HL-60 (cell line): ENCODE results near the gene POLR3E.
A peak's percentile ranks its signal among the peaks of the same experiment; 100 is the strongest.

Experiments used
- DNase-seq, 2 experiments: peaks; one replicate each; pipeline ENCODE4 v3.0.0-alpha.2; 2010 to 2020; ENCODE audit warnings: low read depth in 1 of 2, low spot score in 1 of 2
- H3K27ac ChIP-seq: fragments of 250-450 bp; sonication (Bioruptor Pico); replicated peaks from 2 replicates; pipeline ENCODE4 v1.5.1; 2020; ENCODE audit warnings: mild to moderate bottlenecking, moderate library complexity
- H3K27me3 ChIP-seq: fragments of 250-450 bp; sonication (Bioruptor Pico); 2 replicates; pipeline ENCODE4 v1.5.1; 2021; ENCODE audit warnings: mild to moderate bottlenecking, moderate library complexity; ENCODE audit not compliant: insufficient read depth, poor library complexity, severe bottlenecking
- H3K4me3 ChIP-seq: replicated peaks from 2 replicates; pipeline ENCODE4 v1.5.1; 2011; ENCODE audit warnings: mild to moderate bottlenecking, control low read depth, low read length; ENCODE audit not compliant: insufficient read depth
- CTCF ChIP-seq: IDR thresholded peaks from one replicate; pipeline ENCODE4 v1.5.1; 2011; ENCODE audit warnings: low read length, control low read depth, inconsistent platforms; ENCODE audit not compliant: insufficient read depth
- GABPA ChIP-seq: IDR thresholded peaks from 2 replicates; pipeline ENCODE4 v1.6.1; 2012; ENCODE audit warnings: low read depth
- POLR2AphosphoS5 ChIP-seq: IDR thresholded peaks from 2 replicates; pipeline ENCODE4 v1.6.1; 2012; ENCODE audit warnings: low read depth
- REST ChIP-seq: IDR thresholded peaks from 2 replicates; pipeline ENCODE4 v1.6.1; 2012; ENCODE audit warnings: low read depth; ENCODE audit not compliant: insufficient replicate concordance
- SPI1 ChIP-seq: IDR thresholded peaks from 2 replicates; pipeline ENCODE4 v1.6.1; 2012; ENCODE audit warnings: low read depth, mild to moderate bottlenecking, borderline replicate concordance

Gene POLR3E

GRCh38 chr16:22375963-22376640, 78.9 kb downstream of the POLR3E start:
- no peak overlapping the region for H3K4me3 ChIP-seq
- H3K27ac ChIP-seq, result no peak overlapping the region
- TF ChIP-seq GABPA (no peak), POLR2AphosphoS5 (no peak), CTCF (no peak), REST (no peak), SPI1 (no peak)
- H3K27me3 ChIP-seq, result no peaks in the 10 kb centered on the region
- DNase-seq, result peak in 1 of 2 experiments; percentile 23

- no peak overlapping the region for H3K4me3 ChIP-seq
- DNase-seq, result no peak
- H3K27me3 ChIP-seq, result no peaks in the 10 kb centered on the region
- TF ChIP-seq POLR2AphosphoS5, result no peak
- no peak for TF ChIP-seq REST
- no peak for TF ChIP-seq GABPA
- no peak for TF ChIP-seq CTCF
- no peak for TF ChIP-seq SPI1
- no peak overlapping the region for H3K27ac ChIP-seq
Measured at GRCh38 chr16:22379656-22380055, 82.4 kb downstream of the POLR3E start.

- no peaks in the 10 kb centered on the region for H3K27me3 ChIP-seq
- DNase-seq, result no peak
- H3K27ac ChIP-seq, result no peak overlapping the region
- H3K4me3 ChIP-seq, result no peak overlapping the region
- TF ChIP-seq POLR2AphosphoS5 (no peak), GABPA (no peak), REST (no peak), SPI1 (no peak), CTCF (no peak)
Measured at GRCh38 chr16:22380529-22380928, 83.3 kb downstream of the POLR3E start.
